GM12865 (cell line): ENCODE measurements around the gene NPHP4.

Experiments
- DNase-seq: peaks from one replicate; pipeline ENCODE4 v3.0.0; 2010; ENCODE audit warnings: low read depth
- H3K4me3 ChIP-seq: 2 replicates; pipeline ENCODE4 v1.5.1; 2011; ENCODE audit warnings: mild to moderate bottlenecking, low read depth, low read length, control low read depth
- TF ChIP-seq, protein P1 (sequence below): IDR thresholded peaks from 2 replicates; pipeline ENCODE4 v1.5.1; 2011; ENCODE audit warnings: low read length, control low read depth, low read depth, inconsistent platforms; ENCODE audit not compliant: insufficient read depth; ENCODE audit errors: missing control alignments

NPHP4 gene

DNA sequence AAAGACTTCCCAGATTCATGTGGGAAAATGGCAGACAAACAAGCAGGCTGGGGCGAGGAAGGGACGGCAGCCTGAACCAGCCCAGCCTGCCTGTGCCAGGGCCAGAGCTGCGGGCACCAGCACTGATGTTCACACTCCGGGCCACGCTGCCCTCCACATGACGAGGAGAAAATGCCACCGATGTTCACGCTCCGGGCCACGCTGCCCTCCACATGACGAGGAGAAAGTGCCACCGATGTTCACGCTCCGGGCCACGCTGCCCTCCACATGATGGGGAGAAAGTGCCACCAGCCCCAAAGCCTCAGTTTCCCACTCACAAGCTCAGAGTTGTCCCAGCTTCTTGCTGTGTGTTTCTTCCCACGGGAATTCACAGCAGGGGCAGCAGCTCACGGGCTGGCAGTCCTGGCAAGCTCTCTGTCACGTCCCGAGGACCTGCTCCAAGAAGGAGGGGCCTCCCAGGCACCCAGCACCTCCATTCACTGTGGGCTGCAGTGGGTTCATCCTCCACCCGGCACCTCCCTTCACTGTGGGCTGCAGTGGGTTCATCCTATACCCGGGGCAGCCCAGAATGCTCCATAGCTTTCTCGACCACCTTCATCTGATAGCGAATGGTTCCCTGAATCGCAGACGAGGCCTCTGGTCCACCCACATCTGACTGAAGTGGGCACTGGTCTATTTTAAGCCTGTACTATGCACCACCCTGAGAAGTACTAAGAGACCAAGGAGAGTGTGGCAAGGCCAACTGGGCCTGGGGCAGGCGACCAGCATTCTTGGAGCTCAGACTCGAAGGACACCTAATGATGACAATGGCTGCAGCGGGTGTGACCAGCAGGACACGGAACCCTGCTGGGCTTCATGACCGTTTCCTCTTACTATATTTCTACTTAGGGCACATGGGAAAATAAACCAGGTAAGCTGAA is 108.8 kb downstream of the NPHP4 start:
- TF ChIP-seq, protein P1, sequence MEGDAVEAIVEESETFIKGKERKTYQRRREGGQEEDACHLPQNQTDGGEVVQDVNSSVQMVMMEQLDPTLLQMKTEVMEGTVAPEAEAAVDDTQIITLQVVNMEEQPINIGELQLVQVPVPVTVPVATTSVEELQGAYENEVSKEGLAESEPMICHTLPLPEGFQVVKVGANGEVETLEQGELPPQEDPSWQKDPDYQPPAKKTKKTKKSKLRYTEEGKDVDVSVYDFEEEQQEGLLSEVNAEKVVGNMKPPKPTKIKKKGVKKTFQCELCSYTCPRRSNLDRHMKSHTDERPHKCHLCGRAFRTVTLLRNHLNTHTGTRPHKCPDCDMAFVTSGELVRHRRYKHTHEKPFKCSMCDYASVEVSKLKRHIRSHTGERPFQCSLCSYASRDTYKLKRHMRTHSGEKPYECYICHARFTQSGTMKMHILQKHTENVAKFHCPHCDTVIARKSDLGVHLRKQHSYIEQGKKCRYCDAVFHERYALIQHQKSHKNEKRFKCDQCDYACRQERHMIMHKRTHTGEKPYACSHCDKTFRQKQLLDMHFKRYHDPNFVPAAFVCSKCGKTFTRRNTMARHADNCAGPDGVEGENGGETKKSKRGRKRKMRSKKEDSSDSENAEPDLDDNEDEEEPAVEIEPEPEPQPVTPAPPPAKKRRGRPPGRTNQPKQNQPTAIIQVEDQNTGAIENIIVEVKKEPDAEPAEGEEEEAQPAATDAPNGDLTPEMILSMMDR = no peak
- H3K4me3 ChIP-seq = no peak overlapping the region
- no peak for DNase-seq

DNA sequence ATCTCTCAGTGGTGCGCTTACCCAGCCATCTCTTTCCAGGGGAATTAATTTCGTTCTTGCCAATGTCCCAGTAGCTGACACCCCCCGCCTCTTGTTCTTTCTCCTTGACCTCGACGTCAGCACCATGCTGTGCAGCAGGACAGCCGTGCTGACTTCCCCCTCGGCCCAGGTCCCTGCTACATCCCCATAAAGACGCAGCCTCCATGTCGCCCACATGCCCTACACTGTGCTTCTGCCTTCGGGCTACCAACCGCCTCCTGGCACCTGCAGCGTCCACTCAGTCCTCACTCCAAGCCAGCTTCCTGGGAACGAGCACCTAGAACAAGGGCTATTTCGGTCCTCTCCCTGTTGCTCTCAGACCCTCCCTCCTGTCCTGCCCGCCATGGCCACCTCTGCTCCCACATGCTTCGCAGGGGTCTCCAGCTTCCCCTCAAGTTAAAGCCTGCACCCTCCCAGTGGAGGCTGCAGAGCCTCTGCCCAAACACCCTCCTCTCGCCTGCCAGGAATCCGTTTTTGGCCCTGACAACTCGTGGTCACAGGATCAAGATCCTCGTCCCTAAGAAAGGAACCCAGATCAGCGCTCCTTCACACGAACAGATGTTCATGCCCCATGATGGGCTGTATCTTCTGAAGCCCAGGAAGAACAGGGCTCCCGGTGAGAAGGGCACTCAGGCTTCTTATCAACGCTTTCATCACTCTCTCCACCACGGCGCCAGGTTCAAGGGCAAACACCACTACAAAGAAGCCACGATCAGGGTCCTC is 109.7 kb downstream of the NPHP4 start:
- DNase-seq = no peak
- no peak overlapping the region for H3K4me3 ChIP-seq
- TF ChIP-seq, protein P1 = no peak

DNA sequence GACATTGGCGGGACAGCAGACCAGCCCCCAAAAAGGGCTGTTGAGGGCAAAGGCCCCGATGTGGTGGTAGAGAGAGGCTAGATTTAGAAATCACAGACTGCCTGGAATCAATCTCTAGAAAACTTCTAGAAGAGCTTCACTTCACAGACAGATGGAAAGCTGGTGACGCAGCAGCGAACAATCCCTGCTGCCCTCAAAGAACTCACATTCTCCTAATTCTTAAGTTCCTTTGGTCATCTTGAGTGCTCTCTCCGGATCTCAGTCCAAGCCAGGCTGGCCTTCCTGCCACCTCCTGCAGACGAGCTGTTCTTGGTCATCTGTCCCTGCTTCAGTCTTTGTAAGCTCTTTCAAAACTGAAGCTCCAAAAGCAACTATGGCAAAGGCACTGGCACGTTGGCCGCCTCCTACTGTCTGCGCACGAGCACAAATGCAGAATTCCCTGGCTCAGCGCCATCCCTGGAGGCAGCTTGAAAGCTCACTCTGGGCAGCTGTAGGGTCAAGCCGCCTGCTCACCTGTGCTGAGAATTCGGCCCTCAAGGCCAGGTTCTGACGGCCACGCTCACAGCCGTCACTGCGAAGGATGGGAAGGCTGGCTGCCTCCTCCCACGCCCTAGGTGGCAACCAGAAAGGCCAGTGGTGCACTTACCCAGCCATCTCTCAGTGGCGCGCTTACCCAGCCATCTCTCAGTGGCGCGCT is 110.6 kb downstream of the NPHP4 start:
- TF ChIP-seq, protein P1 = no peak
- no peak overlapping the region for H3K4me3 ChIP-seq
- DNase-seq = no peak

DNA sequence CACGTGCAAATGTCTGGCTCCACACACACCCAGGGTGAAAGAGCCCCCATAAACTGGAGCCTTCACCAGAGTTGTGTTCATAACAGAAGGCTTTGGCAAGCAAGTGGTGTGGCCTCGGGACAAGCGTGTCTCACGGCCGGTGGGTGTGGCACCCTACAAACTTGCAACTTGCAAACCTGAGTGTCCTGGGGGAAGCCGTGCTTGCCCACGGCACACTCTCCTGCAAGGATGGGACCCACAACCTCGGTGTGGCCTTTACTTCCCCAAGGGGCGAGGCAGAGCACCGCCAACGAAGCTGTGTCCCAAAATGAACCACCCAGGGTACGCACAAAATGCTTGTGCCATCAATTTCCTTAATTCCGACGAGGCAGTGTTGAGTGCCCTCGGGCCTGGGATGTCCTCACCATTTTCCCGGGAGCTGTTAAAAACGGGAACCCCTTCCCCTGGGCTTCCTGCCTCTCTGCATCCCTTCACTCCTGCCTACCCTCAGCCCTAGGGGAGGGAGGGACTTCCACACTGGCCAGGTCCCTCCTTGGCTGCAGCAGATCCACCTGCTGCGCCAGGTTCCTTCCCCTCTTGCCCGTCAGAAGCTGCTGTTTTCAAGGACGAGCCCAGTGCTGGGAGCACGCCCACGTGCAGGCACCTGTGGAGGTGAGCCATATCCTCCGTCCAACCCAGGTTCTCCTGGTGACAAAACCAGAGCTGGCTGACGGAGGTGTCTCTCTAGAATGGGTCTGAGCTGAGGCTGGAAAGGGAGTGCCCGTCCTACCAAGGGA is 111.4 kb downstream of the NPHP4 start:
- DNase-seq = no peak
- TF ChIP-seq, protein P1 = no peak
- H3K4me3 ChIP-seq = no peak overlapping the region

DNA sequence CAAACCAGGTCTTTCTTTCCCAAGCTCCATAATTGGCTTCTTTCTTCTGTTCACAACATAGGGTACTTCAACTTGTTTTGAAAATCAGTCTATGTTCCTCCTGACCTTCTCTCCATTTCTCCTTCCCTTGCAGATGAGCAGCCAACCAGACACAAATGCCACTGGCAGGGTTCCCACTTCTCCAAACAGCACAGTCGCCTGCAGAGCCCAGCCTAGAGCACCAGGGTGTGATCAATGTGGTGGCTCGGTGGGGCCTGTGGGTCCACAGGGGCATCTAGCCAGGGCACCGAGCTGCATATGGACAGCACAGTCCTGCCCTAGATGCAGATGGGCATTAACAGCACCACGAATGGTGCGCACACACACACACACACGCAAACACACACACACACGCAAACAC is 112.8 kb downstream of the NPHP4 start:
- H3K4me3 ChIP-seq = no peak overlapping the region
- TF ChIP-seq, protein P1 = no peak
- DNase-seq = no peak

DNA sequence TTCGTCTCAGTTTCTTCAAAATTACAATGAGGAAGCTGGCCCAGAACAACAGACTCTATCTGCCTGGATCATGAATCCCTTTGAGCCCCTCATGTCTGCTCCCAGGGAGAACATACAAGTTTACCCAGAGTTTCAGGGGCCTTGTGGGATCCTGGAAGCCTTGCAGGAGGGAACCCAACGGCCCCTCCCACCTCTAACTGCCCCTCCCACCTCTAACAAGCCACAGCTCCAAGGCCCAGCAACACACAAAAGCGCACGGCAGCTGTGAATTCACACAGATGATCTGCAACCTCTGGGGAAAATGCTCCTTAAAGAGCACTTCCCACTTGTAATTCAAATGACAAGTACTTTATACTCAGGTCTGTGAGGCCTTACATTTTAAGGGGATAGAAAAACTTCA is 113.3 kb downstream of the NPHP4 start:
- DNase-seq = no peak
- TF ChIP-seq, protein P1 = no peak

More for the DNA sequence above, 113.3 kb downstream of the NPHP4 start:
- H3K4me3 ChIP-seq = no peak overlapping the region
